A549 (cell line): ENCODE data around the gene FSTL5.

Experiments
- CBX2 ChIP-seq: fragments of 200-600 bp; sonication (generic); IDR thresholded peaks from 2 replicates; pipeline ENCODE4 v1.6.1; 2016; ENCODE audit warnings: low read depth, mild to moderate bottlenecking, borderline replicate concordance
- CEBPB ChIP-seq, 2 experiments: fragments of >200 bp in 1 of 2; sonication (Bioruptor Twin) in 1 of 2; formaldehyde crosslinking in 1 of 2; IDR thresholded peaks; 2 replicates each; pipeline ENCODE4 v1.6.1; 2012 to 2016
- CHD2 ChIP-seq: fragments of 150-350 bp; IDR thresholded peaks from 2 replicates; pipeline ENCODE4 v1.6.1; 2014; ENCODE audit warnings: low read length; ENCODE audit not compliant: partially characterized antibody
- CTCF ChIP-seq: fragments of >200 bp; sonication (Bioruptor Twin); formaldehyde crosslinking; IDR thresholded peaks from 3 replicates; pipeline ENCODE4 v1.5.1; 2016
- ESRRA ChIP-seq: fragments of 150-350 bp; IDR thresholded peaks from 2 replicates; pipeline ENCODE4 v1.6.1; 2014; ENCODE audit warnings: mild to moderate bottlenecking, low read length, borderline replicate concordance
- FOSL2 ChIP-seq, 2 experiments: fragments of 450-650 bp in 1 of 2; fragments of >200 bp in 1 of 2; sonication (Bioruptor Twin) in 1 of 2; formaldehyde crosslinking; IDR thresholded peaks; 2 replicates each; pipeline versions ENCODE4 v1.5.0 to v1.6.1; 2016 to 2020; ENCODE audit warnings: mild to moderate bottlenecking in 1 of 2, moderate library complexity in 1 of 2
- JUN ChIP-seq, 2 experiments: fragments of >200 bp; sonication (Bioruptor Twin); formaldehyde crosslinking; IDR thresholded peaks; 2 replicates in 1 of 2; 3 replicates in 1 of 2; pipeline ENCODE4 v1.6.1; 2016 to 2017
- JUNB ChIP-seq: fragments of >200 bp; sonication (Bioruptor Twin); formaldehyde crosslinking; IDR thresholded peaks from 2 replicates; pipeline ENCODE4 v1.6.1; 2016
- MAFK ChIP-seq: fragments of 450-650 bp; IDR thresholded peaks from 2 replicates; pipeline ENCODE4 v1.6.1; 2014; ENCODE audit not compliant: partially characterized antibody
- NFE2L2 ChIP-seq: fragments of 150-350 bp; conservative IDR thresholded peaks from 2 replicates; pipeline ENCODE4 v1.6.1; 2014; ENCODE audit warnings: low read length
- POLR2A ChIP-seq: IDR thresholded peaks from 2 replicates; pipeline ENCODE4 v1.6.1; 2012; ENCODE audit warnings: mild to moderate bottlenecking, low read length
- ZNF302 ChIP-seq: fragments of 250-450 bp; sonication (Bioruptor Pico); IDR thresholded peaks from 2 replicates; pipeline ENCODE4 v1.9.0; 2021; ENCODE audit warnings: inconsistent platforms, mild to moderate bottlenecking, moderate library complexity

GRCh38 chr4:161856711-161857326 is 307.0 kb downstream of the FSTL5 start:
- TF ChIP-seq CTCF: no peak
- no peak for TF ChIP-seq CEBPB (IDR thresholded peaks at IDR 0.05)
- TF ChIP-seq JUNB: no peak
- no peak for TF ChIP-seq MAFK
- TF ChIP-seq FOSL2 (IDR thresholded peaks at IDR 0.05): no peak
- no peak for TF ChIP-seq FOSL2 (CRISPR knock-in tag; IDR thresholded peaks at IDR 0.05)
- TF ChIP-seq NFE2L2: no peak
- TF ChIP-seq CHD2: no peak
- TF ChIP-seq ZNF302: no peak
- TF ChIP-seq POLR2A: no peak
- no peak for TF ChIP-seq JUN (IDR thresholded peaks at IDR 0.05)
- TF ChIP-seq CBX2: no peak
- TF ChIP-seq ESRRA: no peak
